HCT116 (cell line): Measurements from ENCODE around the gene C10orf90. TPM values are rescaled to one million over a fixed set of nuclear protein-coding genes. Genes with fewer than 3 reads are reported as not detected.

ENCODE experiments used
- ATAC-seq: fragments of 200-7000 bp; cut with Tn5 transposase; 2 replicates; pipeline ENCODE4 v1.9.1; 2020; ENCODE audit warnings: mild to moderate bottlenecking, moderate library complexity
- BruUV-seq: library from RNA; stranded (reverse); fragments of 400-500 nt; replicated peaks from 2 replicates; lab custom pipeline; 2021; lab: Mats Ljungman, UMichigan
- CTCF ChIA-PET: fragments of 300-600 bp; sonication (Branson Sonifier 250); formaldehyde crosslinking; loops from one replicate; lab custom pipeline; 2021; ENCODE audit warnings: antibody characterized with exemption; lab: Charles Lee
- POLR2A ChIA-PET: fragments of 300-600, 350-600 bp; sonication (Branson Sonifier 250); formaldehyde crosslinking; loops from one replicate; lab custom pipeline; 2021; ENCODE audit warnings: antibody characterized with exemption; lab: Charles Lee
- RAD21 ChIA-PET, 2 experiments: fragments of 300-600 bp; sonication (Branson Sonifier 250); formaldehyde crosslinking; loops; one replicate each; lab custom pipeline; 2023; ENCODE audit warnings: low total read pairs in 2 of 2; ENCODE audit not compliant: uncharacterized antibody in 2 of 2, unreplicated experiment in 2 of 2, low non-redundant PET in 1 of 2; lab: Charles Lee
- DNase-seq: peaks from one replicate; pipeline ENCODE4 v3.0.0-alpha.2; 2010; ENCODE audit warnings: low read depth, low spot score
- H2AFZ ChIP-seq: fragments of 200-600 bp; shearing (Covaris generic), sonication (generic); 2 replicates; pipeline ENCODE4 v1.6.1; 2017; ENCODE audit warnings: low read depth, mixed run types, mixed read lengths, antibody characterized with exemption, low read length; ENCODE audit not compliant: poor library complexity, severe bottlenecking
- H3K27ac ChIP-seq: 2 replicates; pipeline ENCODE4 v1.5.1; 2012; ENCODE audit warnings: low read depth, low read length
- H3K27me3 ChIP-seq: fragments of 200-600 bp; sonication (generic); 2 replicates; pipeline ENCODE4 v1.6.1; 2016; ENCODE audit warnings: mixed run types, low read length, mixed read lengths; ENCODE audit not compliant: insufficient read depth
- H3K36me3 ChIP-seq, 2 experiments: fragments of 200-500 bp in 1 of 2; fragments of 200-600 bp in 1 of 2; sonication (Bioruptor generic) in 1 of 2; sonication (generic) in 1 of 2; 2 replicates each; pipeline versions ENCODE4 v1.5.1 to v1.6.1; 2014 to 2016; ENCODE audit warnings: low read length in 2 of 2, inconsistent platforms in 1 of 2, mixed read lengths in 1 of 2, mixed run types in 1 of 2; ENCODE audit not compliant: insufficient read depth in 2 of 2, control insufficient read depth in 1 of 2
- H3K4me1 ChIP-seq, 2 experiments: fragments of 200-600 bp in 1 of 2; sonication (generic) in 1 of 2; 2 replicates each; pipeline versions ENCODE4 v1.5.1 to v1.6.1; 2012 to 2017; ENCODE audit warnings: low read length in 2 of 2, inconsistent platforms in 1 of 2, mild to moderate bottlenecking in 1 of 2, mixed read lengths in 1 of 2, mixed run types in 1 of 2, moderate library complexity in 1 of 2; ENCODE audit not compliant: insufficient read depth in 2 of 2, control insufficient read depth in 1 of 2
- H3K4me2 ChIP-seq: fragments of 200-600 bp; sonication (generic); 2 replicates; pipeline ENCODE4 v1.6.1; 2017; ENCODE audit warnings: mixed run types, low read length, mixed read lengths
- H3K4me3 ChIP-seq, 2 experiments: fragments of 200-600 bp in 1 of 2; sonication (generic) in 1 of 2; replicated peaks in 1 of 2; 2 replicates each; pipeline ENCODE4 v1.5.1; 2011 to 2016; ENCODE audit warnings: low read length in 2 of 2, control low read depth in 1 of 2, low read depth in 1 of 2, mild to moderate bottlenecking in 1 of 2, mixed read lengths in 1 of 2, mixed run types in 1 of 2
- H3K79me2 ChIP-seq: fragments of 200-600 bp; sonication (generic); 2 replicates; pipeline ENCODE4 v1.6.1; 2017; ENCODE audit warnings: mild to moderate bottlenecking, mixed run types, low read length, moderate library complexity, mixed read lengths; ENCODE audit not compliant: insufficient read depth
- H3K9ac ChIP-seq: fragments of 200-600 bp; sonication (generic); 2 replicates; pipeline ENCODE4 v1.6.1; 2016; ENCODE audit warnings: low read length, mixed read lengths
- H3K9me2 ChIP-seq: fragments of 200-600 bp; sonication (generic), shearing (Covaris generic); 2 replicates; pipeline ENCODE4 v1.6.1; 2017; ENCODE audit warnings: mixed run types, mild to moderate bottlenecking, moderate library complexity; ENCODE audit not compliant: insufficient read depth
- H3K9me3 ChIP-seq, 2 experiments: fragments of 200-500 bp in 1 of 2; fragments of 200-600 bp in 1 of 2; sonication (Bioruptor generic) in 1 of 2; sonication (generic) in 1 of 2; 2 replicates each; pipeline ENCODE4 v1.6.1; 2014 to 2017; ENCODE audit warnings: low read length in 2 of 2, mixed read lengths in 2 of 2, inconsistent platforms in 1 of 2, low read depth in 1 of 2, mild to moderate bottlenecking in 1 of 2, mixed run types in 1 of 2, moderate library complexity in 1 of 2; ENCODE audit not compliant: control insufficient read depth in 1 of 2, insufficient read depth in 1 of 2
- H4K20me1 ChIP-seq: fragments of 200-600 bp; sonication (generic), shearing (Covaris generic); 2 replicates; pipeline ENCODE4 v1.6.1; 2017; ENCODE audit warnings: mixed run types, mild to moderate bottlenecking, moderate library complexity; ENCODE audit not compliant: insufficient read depth
- ATF3 ChIP-seq: IDR thresholded peaks from 2 replicates; pipeline ENCODE4 v1.6.1; 2012
- CBX3 ChIP-seq: IDR thresholded peaks from 2 replicates; pipeline ENCODE4 v1.6.1; 2012; ENCODE audit warnings: low read depth
- CTCF ChIP-seq, 3 experiments: fragments of 200-600 bp in 1 of 3; sonication (generic) in 1 of 3; IDR thresholded peaks in 2 of 3; conservative IDR thresholded peaks in 1 of 3; 2 replicates each; pipeline ENCODE4 v1.5.1; 2012 to 2017; ENCODE audit warnings: low read depth in 2 of 3, low read length in 2 of 3, antibody characterized with exemption in 1 of 3, borderline replicate concordance in 1 of 3, control low read depth in 1 of 3, mild to moderate bottlenecking in 1 of 3, mixed read lengths in 1 of 3, mixed run types in 1 of 3, moderate library complexity in 1 of 3; ENCODE audit not compliant: insufficient read depth in 1 of 3
- EGR1 ChIP-seq: IDR thresholded peaks from 2 replicates; pipeline ENCODE4 v1.6.1; 2012; ENCODE audit warnings: low read depth
- ELF1 ChIP-seq: IDR thresholded peaks from 2 replicates; pipeline ENCODE4 v1.6.1; 2012; ENCODE audit warnings: low read depth, borderline replicate concordance
- EZH2 ChIP-seq: fragments of 200-600 bp; sonication (generic); IDR thresholded peaks from 2 replicates; pipeline ENCODE4 v1.6.1; 2017; ENCODE audit warnings: antibody characterized with exemption, mixed run types
- EZH2phosphoT487 ChIP-seq: fragments of 200-600 bp; IDR thresholded peaks from 2 replicates; pipeline ENCODE4 v1.6.1; 2018; ENCODE audit warnings: antibody characterized with exemption, borderline replicate concordance
- FOSL1 ChIP-seq: IDR thresholded peaks from 2 replicates; pipeline ENCODE4 v1.6.1; 2012; ENCODE audit warnings: low read depth
- JUND ChIP-seq: IDR thresholded peaks from 2 replicates; pipeline ENCODE4 v1.6.1; 2012
- MAX ChIP-seq: IDR thresholded peaks from 2 replicates; pipeline ENCODE4 v1.6.1; 2012
- POLR2A ChIP-seq: IDR thresholded peaks from 2 replicates; pipeline ENCODE4 v1.7.0; 2011; ENCODE audit warnings: borderline replicate concordance; ENCODE audit not compliant: insufficient read depth, insufficient read length; ENCODE audit errors: extremely low read depth
- POLR2AphosphoS5 ChIP-seq: IDR thresholded peaks from 2 replicates; pipeline ENCODE4 v1.6.1; 2011; ENCODE audit warnings: mild to moderate bottlenecking, low read depth, low read length, moderate library complexity
- RAD21 ChIP-seq: IDR thresholded peaks from 2 replicates; pipeline ENCODE4 v1.6.1; 2012; ENCODE audit warnings: low read depth, mild to moderate bottlenecking
- SP1 ChIP-seq: IDR thresholded peaks from 2 replicates; pipeline ENCODE4 v1.6.1; 2012; ENCODE audit warnings: low read depth
- SRF ChIP-seq: IDR thresholded peaks from 2 replicates; pipeline ENCODE4 v1.6.1; 2012; ENCODE audit warnings: low read depth
- TCF7L2 ChIP-seq: IDR thresholded peaks from 2 replicates; pipeline ENCODE4 v1.7.0; 2011; ENCODE audit warnings: borderline replicate concordance, inconsistent platforms; ENCODE audit not compliant: insufficient read depth, insufficient read length; ENCODE audit errors: extremely low read depth
- YY1 ChIP-seq: IDR thresholded peaks from 2 replicates; pipeline ENCODE4 v1.6.1; 2011; ENCODE audit warnings: low read length, low read depth, moderate library complexity, mild to moderate bottlenecking; ENCODE audit not compliant: insufficient replicate concordance; ENCODE audit errors: extremely low read depth
- ZFX ChIP-seq: fragments of 450-650 bp; IDR thresholded peaks from 2 replicates; pipeline ENCODE4 v1.6.1; 2017
- intact Hi-C: fragments of 100-400 bp; cut with micrococcal nuclease; formaldehyde crosslinking; loops from 2 replicates; pipeline ENCODE4 v1.10.0; 2022
- total RNA-seq: library from RNA; stranded (reverse); gene quantifications from one replicate; pipeline ENCODE4 v1.2.1, GENCODE V29; 2021; ENCODE audit not compliant: unreplicated experiment

The C10orf90 gene
- total RNA-seq, 1 experiment from 2014 or later, result not detected

GRCh38 chr10:126661356-126661755 lies 9.1 kb downstream of the C10orf90 start:
- DNase-seq, result no peak
- H3K4me1 ChIP-seq, result no peaks in the 10 kb centered on the region
- no peak overlapping the region for H3K4me2 ChIP-seq
- H3K36me3 ChIP-seq, result no peaks in the 10 kb centered on the region
- H4K20me1 ChIP-seq, result no peaks in the 10 kb centered on the region
- CTCF ChIA-PET, result no interaction called here
- H3K9ac ChIP-seq, result no peak overlapping the region
- no peaks in the 10 kb centered on the region for H3K9me2 ChIP-seq
- no peaks in the 10 kb centered on the region for H3K79me2 ChIP-seq
- RAD21 ChIA-PET, result no interaction called here
- TF ChIP-seq ZFX, result no peak
- TF ChIP-seq ELF1, result no peak
- no peak for TF ChIP-seq RAD21
- TF ChIP-seq YY1, result no peak
- TF ChIP-seq SRF, result no peak
- no peak for TF ChIP-seq ATF3
- no peak for TF ChIP-seq EZH2
- TF ChIP-seq SP1, result no peak
- no peak for TF ChIP-seq EZH2phosphoT487
- intact Hi-C loops, result no loop called here
- no peak overlapping the region for H3K27ac ChIP-seq
- BruUV-seq, result no TSS peak
- H2AFZ ChIP-seq, result no peak overlapping the region
- H3K9me3 ChIP-seq, result no peaks in the 10 kb centered on the region
- POLR2A ChIA-PET, result no interaction called here
- peaks cover 55% of the 10 kb centered on the region; the same call in 1 of the 2 replicates for H3K27me3 ChIP-seq
- no peak for ATAC-seq
- H3K4me3 ChIP-seq, result no peak overlapping the region

GRCh38 chr10:126659750-126660149 lies 10.7 kb downstream of the C10orf90 start:
- Histone ChIP-seq H3K27ac (no peak overlapping the region), H3K9me3 (no peaks in the 10 kb centered on the region), H3K9me2 (no peaks in the 10 kb centered on the region), H3K4me2 (no peak overlapping the region), H3K4me1 (no peaks in the 10 kb centered on the region), H3K27me3 (peaks cover 53% of the 10 kb centered on the region; the same call in 1 of the 2 replicates), H3K36me3 (no peaks in the 10 kb centered on the region), H3K79me2 (no peaks in the 10 kb centered on the region), H3K9ac (no peak overlapping the region), H4K20me1 (no peaks in the 10 kb centered on the region), H3K4me3 (no peak overlapping the region), H2AFZ (no peak overlapping the region)
- ATAC-seq, result no peak
- no peak for DNase-seq
- no TSS peak for BruUV-seq
- ChIA-PET RAD21 (no interaction called here), CTCF (no interaction called here), POLR2A (no interaction called here)
- intact Hi-C loops, result no loop called here
- TF ChIP-seq MAX (no peak), EZH2phosphoT487 (no peak), ZFX (no peak), CBX3 (no peak), JUND (no peak), EGR1 (no peak), RAD21 (no peak), POLR2A (no peak), TCF7L2 (no peak), POLR2AphosphoS5 (no peak), YY1 (no peak), CTCF (IDR thresholded peaks at IDR 0.05 in 2 of 3, conservative IDR thresholded peaks at IDR 0.05 in 1 of 3; ENCODE audit: borderline replicate concordance in 1 of 3, insufficient read depth in 1 of 3, low read depth in 2 of 3, low read length in 2 of 3) (no peak), FOSL1 (no peak)
